Activated T-cell treated with anti-CD3 and anti-CD28 coated beads, Interleukin-2, amount 50 U/mL, for 72 hours (primary cell): Measurements from ENCODE around the gene CASQ1. TPM values are rescaled to one million over a fixed set of nuclear protein-coding genes. Genes with fewer than 3 reads are reported as not detected.

Experiments used
- total RNA-seq, 2 donors: library from RNA; stranded (reverse); gene quantifications; one replicate each; pipeline ENCODE4 v1.2.3, GENCODE V29; 2022

Gene CASQ1
- total RNA-seq, 2 donors from 2014 or later = not detected

Other genes starting within 250 kb of the CASQ1 start
- under 1 TPM; 0.12 TPM for gene IGSF9, start 245.0 kb upstream of the CASQ1 start, total RNA-seq
- gene SLAMF9, start 236.3 kb upstream of the CASQ1 start, total RNA-seq = not detected
- gene PIGM, start 158.6 kb upstream of the CASQ1 start, total RNA-seq = 1 to 10 TPM; 4.4 to 4.6 TPM
- gene KCNJ10, start 120.4 kb upstream of the CASQ1 start, total RNA-seq = under 1 TPM; 0.37 to 0.65 TPM
- under 1 TPM in 1 of 2 donors, not detected in 1; 0.05 TPM for gene KCNJ9, start 109.0 kb upstream of the CASQ1 start, total RNA-seq
- gene IGSF8, start 92.0 kb upstream of the CASQ1 start, total RNA-seq = 10 to 100 TPM; 26.3 to 32.0 TPM
- not detected for gene ATP1A2, start 74.8 kb upstream of the CASQ1 start, total RNA-seq
- not detected for gene ATP1A4, start 39.0 kb upstream of the CASQ1 start, total RNA-seq
- 10 to 100 TPM; 28.3 to 32.8 TPM for gene PEA15, start 14.8 kb downstream of the CASQ1 start, total RNA-seq
- 100 to 1,000 TPM; 246 to 280 TPM for gene DCAF8, start 72.0 kb downstream of the CASQ1 start, total RNA-seq
- gene PEX19, start 94.6 kb downstream of the CASQ1 start, total RNA-seq = 10 to 100 TPM; 48.8 to 49.1 TPM
- 100 to 1,000 TPM; 198 to 201 TPM for gene COPA, start 152.7 kb downstream of the CASQ1 start, total RNA-seq
- 10 to 100 TPM; 65.2 to 66.3 TPM for gene NCSTN, start 152.8 kb downstream of the CASQ1 start, total RNA-seq
- under 1 TPM; 0.32 to 0.60 TPM for gene NHLH1, start 176.5 kb downstream of the CASQ1 start, total RNA-seq
- gene VANGL2, start 210.0 kb downstream of the CASQ1 start, total RNA-seq = under 1 TPM; 0.28 to 0.55 TPM